ENCODE data around the gene TIMP2. TPM values are rescaled to one million over a fixed set of nuclear protein-coding genes. Genes with fewer than 3 reads are reported as not detected.

TIMP2 gene
- total RNA-seq, 2 experiments from 2014 or later = 5.0 to 6.0 TPM

GRCh38 chr17:78817123-78817522 is 108.1 kb downstream of the TIMP2 start:
- DNase-seq (no peak), ATAC-seq (ENCODE audit: low read depth) (peak; percentile 84)
- H3K4me3 Mint-ChIP-seq = peak overlapping the region; percentile 48
- no peaks in the 10 kb centered on the region for H3K27me3 Mint-ChIP-seq
- H3K27ac Mint-ChIP-seq = peak overlapping the region; percentile 92
- peaks cover 25% of the 10 kb centered on the region for H3K36me3 Mint-ChIP-seq
- POLR2A ChIA-PET = interaction anchor here (0.5 to 1.0 kb wide), 2 partner anchors 13 to 39 kb away, joined by 3 to 4 read pairs; no protein-coding TSS in a partner anchor
- H3K9me3 Mint-ChIP-seq = no peaks in the 10 kb centered on the region
- peaks cover 31% of the 10 kb centered on the region for H3K4me1 Mint-ChIP-seq

- peaks cover 31% of the 10 kb centered on the region for H3K4me1 Mint-ChIP-seq
- ATAC-seq (ENCODE audit: low read depth) = no peak
- H3K4me3 Mint-ChIP-seq = no peak overlapping the region
- DNase-seq = no peak
- H3K27ac Mint-ChIP-seq = no peak overlapping the region
- H3K9me3 Mint-ChIP-seq = no peaks in the 10 kb centered on the region
- peaks cover 28% of the 10 kb centered on the region for H3K36me3 Mint-ChIP-seq
- H3K27me3 Mint-ChIP-seq = no peaks in the 10 kb centered on the region
- POLR2A ChIA-PET = no interaction called here
These were observed 109.5 kb downstream of the TIMP2 start for GRCh38 chr17:78815696-78816095.

GRCh38 chr17:78812855-78813254 is 112.3 kb downstream of the TIMP2 start:
- Mint-ChIP-seq H3K4me1 (peaks cover 12% of the 10 kb centered on the region), H3K4me3 (no peak overlapping the region), H3K9me3 (no peaks in the 10 kb centered on the region), H3K27me3 (no peaks in the 10 kb centered on the region), H3K27ac (no peak overlapping the region), H3K36me3 (peaks cover 26% of the 10 kb centered on the region)
- POLR2A ChIA-PET = no interaction called here
- DNase-seq = no peak
- no peak for ATAC-seq (ENCODE audit: low read depth)

GRCh38 chr17:78808163-78808562 is 117.0 kb downstream of the TIMP2 start:
- DNase-seq (no peak), ATAC-seq (ENCODE audit: low read depth) (no peak)
- no peaks in the 10 kb centered on the region for H3K27me3 Mint-ChIP-seq
- peaks cover 20% of the 10 kb centered on the region for H3K4me1 Mint-ChIP-seq
- H3K4me3 Mint-ChIP-seq = no peak overlapping the region
- H3K27ac Mint-ChIP-seq = no peak overlapping the region
- POLR2A ChIA-PET = no interaction called here
- H3K9me3 Mint-ChIP-seq = no peaks in the 10 kb centered on the region
- peaks cover 34% of the 10 kb centered on the region for H3K36me3 Mint-ChIP-seq

GRCh38 chr17:78806451-78806850 is 118.7 kb downstream of the TIMP2 start:
- no peak overlapping the region for H3K4me3 Mint-ChIP-seq
- POLR2A ChIA-PET = no interaction called here
- peak overlapping the region; percentile 68 for H3K27ac Mint-ChIP-seq
- peaks cover 38% of the 10 kb centered on the region for H3K36me3 Mint-ChIP-seq
- DNase-seq = no peak
- no peaks in the 10 kb centered on the region for H3K9me3 Mint-ChIP-seq
- no peaks in the 10 kb centered on the region for H3K27me3 Mint-ChIP-seq
- H3K4me1 Mint-ChIP-seq = peaks cover 23% of the 10 kb centered on the region
- no peak for ATAC-seq (ENCODE audit: low read depth)

- no peaks in the 10 kb centered on the region for H3K9me3 Mint-ChIP-seq
- ATAC-seq (ENCODE audit: low read depth) = peak; percentile 23
- no peaks in the 10 kb centered on the region for H3K27me3 Mint-ChIP-seq
- H3K4me1 Mint-ChIP-seq = peaks cover 24% of the 10 kb centered on the region
- peaks cover 30% of the 10 kb centered on the region for H3K36me3 Mint-ChIP-seq
- POLR2A ChIA-PET = interaction anchor here (0.5 kb wide), 1 partner anchor 80 kb away, joined by 3 read pairs; no protein-coding TSS in a partner anchor
- no peak overlapping the region for H3K27ac Mint-ChIP-seq
- H3K4me3 Mint-ChIP-seq = no peak overlapping the region
- DNase-seq = no peak
These were observed 119.9 kb downstream of the TIMP2 start for GRCh38 chr17:78805301-78805700.

- Mint-ChIP-seq H3K27me3 (no peaks in the 10 kb centered on the region), H3K4me3 (no peak overlapping the region), H3K4me1 (peaks cover 26% of the 10 kb centered on the region)
These were observed 120.4 kb downstream of the TIMP2 start for GRCh38 chr17:78804777-78805176.

GRCh38 chr17:78803186-78803845 is 121.9 kb downstream of the TIMP2 start:
- ATAC-seq (ENCODE audit: low read depth) = peak; percentile 28
- H3K36me3 Mint-ChIP-seq = peaks cover 34% of the 10 kb centered on the region

More at GRCh38 chr17:78804777-78805176, 120.4 kb downstream of the TIMP2 start:
- DNase-seq = no peak
- no peak overlapping the region for H3K27ac Mint-ChIP-seq
- H3K36me3 Mint-ChIP-seq = peaks cover 31% of the 10 kb centered on the region
- no peaks in the 10 kb centered on the region for H3K9me3 Mint-ChIP-seq
- POLR2A ChIA-PET = interaction anchor here (0.5 to 1.3 kb wide), 2 partner anchors 19 to 79 kb away, joined by 3 read pairs; no protein-coding TSS in a partner anchor
- ATAC-seq (ENCODE audit: low read depth) = no peak

More at GRCh38 chr17:78803186-78803845, 121.9 kb downstream of the TIMP2 start:
- Mint-ChIP-seq H3K9me3 (no peaks in the 10 kb centered on the region), H3K4me1 (peaks cover 29% of the 10 kb centered on the region), H3K27ac (peak overlapping the region; percentile 86), H3K4me3 (peak overlapping the region; percentile 84), H3K27me3 (no peaks in the 10 kb centered on the region)
- no peak for DNase-seq
- POLR2A ChIA-PET = interaction anchor here (0.6 to 1.5 kb wide), 5 partner anchors 13 to 38 kb away, joined by 3 read pairs; no protein-coding TSS in a partner anchor

Other genes starting within 250 kb of the TIMP2 start
- 100 to 1,000 TPM; 180 to 200 TPM for gene CYTH1, start 143.1 kb downstream of the TIMP2 start, total RNA-seq
- 10 to 100 TPM; 87.8 to 94.3 TPM for gene USP36, start 84.6 kb downstream of the TIMP2 start, total RNA-seq
- under 1 TPM in 1 of 2 experiments, not detected in 1; 0.23 TPM for gene CEP295NL, start 22.2 kb downstream of the TIMP2 start, total RNA-seq
- 100 to 1,000 TPM; 193 to 222 TPM for gene LGALS3BP, start 54.5 kb upstream of the TIMP2 start, total RNA-seq
- gene CANT1, start 84.4 kb upstream of the TIMP2 start, total RNA-seq = 10 to 100 TPM; 56.0 to 61.5 TPM
- not detected for gene C1QTNF1, start 98.8 kb upstream of the TIMP2 start, total RNA-seq
- gene ENGASE, start 149.4 kb upstream of the TIMP2 start, total RNA-seq = 10 to 100 TPM; 72.8 to 78.2 TPM